ENCODE data around the gene CXCR5.
"Not testable (repeated sequence)": the region's sequence is repeated elsewhere in the genome, so short reads cannot be mapped to it uniquely, and the experiment has no call there.

Gene CXCR5

GRCh38 chr11:118883368-118884071 is at the start of gene CXCR5:
Gene CXCR5 (plus strand): TSS chr11:118883892. CDS start chr11:118883942, 50 bp downstream.
- peak; percentile 49 for DNase-seq

- DNase-seq = no peak
Observed at GRCh38 chr11:118834427-118835028, 49.2 kb upstream of the CXCR5 start.

- no peak for DNase-seq
Observed at GRCh38 chr11:118837868-118838267, 45.8 kb upstream of the CXCR5 start.

GRCh38 chr11:118838905-118839553 is 44.7 kb upstream of the CXCR5 start:
- no peak for DNase-seq

- peak; percentile 25 for DNase-seq
Observed at GRCh38 chr11:118841469-118842242, 42.0 kb upstream of the CXCR5 start.

- DNase-seq = no peak
Observed at GRCh38 chr11:118842369-118842768, 41.3 kb upstream of the CXCR5 start.

GRCh38 chr11:118842843-118843242 is 40.8 kb upstream of the CXCR5 start:
- not testable (repeated sequence) for DNase-seq

GRCh38 chr11:118843565-118843964 is 40.1 kb upstream of the CXCR5 start:
- no peak for DNase-seq

- no peak for DNase-seq
Observed at GRCh38 chr11:118845369-118845768, 38.3 kb upstream of the CXCR5 start.

- DNase-seq = no peak
Observed at GRCh38 chr11:118846181-118846935, 37.3 kb upstream of the CXCR5 start.

- no peak for DNase-seq
Observed at GRCh38 chr11:118849825-118850224, 33.9 kb upstream of the CXCR5 start.

- DNase-seq = no peak
Observed at GRCh38 chr11:118851970-118852369, 31.7 kb upstream of the CXCR5 start.

- no peak for DNase-seq
Observed at GRCh38 chr11:118853678-118854077, 30.0 kb upstream of the CXCR5 start.

- DNase-seq = no peak
Observed at GRCh38 chr11:118856314-118856713, 27.4 kb upstream of the CXCR5 start.

GRCh38 chr11:118857385-118857784 is 26.3 kb upstream of the CXCR5 start:
- DNase-seq = no peak

GRCh38 chr11:118859973-118860372 is 23.7 kb upstream of the CXCR5 start:
- no peak for DNase-seq

- no peak for DNase-seq
Observed at GRCh38 chr11:118868659-118869058, 15.0 kb upstream of the CXCR5 start.

- DNase-seq = no peak
Observed at GRCh38 chr11:118870396-118871343, 13.0 kb upstream of the CXCR5 start.

- peak; percentile 52 for DNase-seq
Observed at GRCh38 chr11:118872403-118872821, 11.3 kb upstream of the CXCR5 start.

- no peak for DNase-seq
Observed at GRCh38 chr11:118873804-118874203, 9.9 kb upstream of the CXCR5 start.

GRCh38 chr11:118876286-118876685 is 7.4 kb upstream of the CXCR5 start:
- no peak for DNase-seq
